Activated CD8-positive, alpha-beta memory T cell treated with anti-CD3 and anti-CD28 coated beads for 24 hours (primary cell): Measurements from ENCODE around the gene RIPK3.
A peak's percentile ranks its signal among the peaks of the same experiment; 100 is the strongest.
"Not testable (repeated sequence)": the region's sequence is repeated elsewhere in the genome, so short reads cannot be mapped to it uniquely, and the experiment has no call there.

Experiments used
- DNase-seq: peaks from one replicate; pipeline ENCODE4 v3.0.0-alpha.2; 2020

RIPK3 gene

GRCh38 chr14:24339284-24340151, at the start of gene RIPK3:
Gene RIPK3, minus strand, starts transcription at chr14:24339991. Its CDS starts 165 bp downstream, at chr14:24339826.
- peak; percentile 85 for DNase-seq

GRCh38 chr14:24389226-24389848, 49.5 kb upstream of the RIPK3 start:
- no peak for DNase-seq

- no peak for DNase-seq
Observed at GRCh38 chr14:24388474-24389179, 48.8 kb upstream of the RIPK3 start.

GRCh38 chr14:24387579-24387978, 47.8 kb upstream of the RIPK3 start:
- not testable (repeated sequence) for DNase-seq

- no peak for DNase-seq
Observed at GRCh38 chr14:24387009-24387345, 47.2 kb upstream of the RIPK3 start.

GRCh38 chr14:24385524-24385923, 45.7 kb upstream of the RIPK3 start:
- DNase-seq: no peak

- no peak for DNase-seq
Observed at GRCh38 chr14:24384169-24384568, 44.4 kb upstream of the RIPK3 start.

- DNase-seq: no peak
Observed at GRCh38 chr14:24382064-24382371, 42.2 kb upstream of the RIPK3 start.

GRCh38 chr14:24381363-24382063, 41.7 kb upstream of the RIPK3 start:
- DNase-seq: no peak

- DNase-seq: no peak
Observed at GRCh38 chr14:24379907-24380730, 40.3 kb upstream of the RIPK3 start.

GRCh38 chr14:24378981-24379906, 39.5 kb upstream of the RIPK3 start:
- no peak for DNase-seq

GRCh38 chr14:24378327-24378726, 38.5 kb upstream of the RIPK3 start:
- no peak for DNase-seq

GRCh38 chr14:24377657-24378056, 37.9 kb upstream of the RIPK3 start:
- DNase-seq: no peak

GRCh38 chr14:24377126-24377525, 37.3 kb upstream of the RIPK3 start:
- no peak for DNase-seq

- DNase-seq: no peak
Observed at GRCh38 chr14:24376448-24377070, 36.8 kb upstream of the RIPK3 start.

- DNase-seq: no peak
Observed at GRCh38 chr14:24372701-24373416, 33.1 kb upstream of the RIPK3 start.

GRCh38 chr14:24371605-24372004, 31.8 kb upstream of the RIPK3 start:
- not testable (repeated sequence) for DNase-seq

GRCh38 chr14:24370748-24371147, 31.0 kb upstream of the RIPK3 start:
- no peak for DNase-seq

- DNase-seq: no peak
Observed at GRCh38 chr14:24369907-24370687, 30.3 kb upstream of the RIPK3 start.
